NOMO-1 treated with dmso at 0.1 percent for 144 hours (cell line): Measurements from ENCODE around the gene NEK7.
"Not testable (repeated sequence)": the region's sequence is repeated elsewhere in the genome, so short reads cannot be mapped to it uniquely, and the experiment has no call there.

Source experiments
- DNase-seq: peaks from one replicate; lab custom pipeline; 2025; ENCODE audit not compliant: unreplicated experiment; lab: John Stamatoyannopoulos, UW

The NEK7 gene

GRCh38 chr1:198203434-198203833, 46.6 kb downstream of the NEK7 start:
- no peak for DNase-seq

- DNase-seq, result no peak
Observed at GRCh38 chr1:198205016-198205684, 48.4 kb downstream of the NEK7 start.

- no peak for DNase-seq
Observed at GRCh38 chr1:198206292-198206691, 49.5 kb downstream of the NEK7 start.

- no peak for DNase-seq
Observed at GRCh38 chr1:198211696-198212095, 54.9 kb downstream of the NEK7 start.

GRCh38 chr1:198212126-198212525, 55.3 kb downstream of the NEK7 start:
- no peak for DNase-seq

GRCh38 chr1:198212675-198213074, 55.9 kb downstream of the NEK7 start:
- DNase-seq, result no peak

GRCh38 chr1:198214924-198215323, 58.1 kb downstream of the NEK7 start:
- no peak for DNase-seq

GRCh38 chr1:198220428-198220827, 63.6 kb downstream of the NEK7 start:
- DNase-seq, result no peak

GRCh38 chr1:198227010-198227409, 70.2 kb downstream of the NEK7 start:
- DNase-seq, result not testable (repeated sequence)

- not testable (repeated sequence) for DNase-seq
Observed at GRCh38 chr1:198227454-198227853, 70.7 kb downstream of the NEK7 start.

GRCh38 chr1:198228925-198229324, 72.1 kb downstream of the NEK7 start:
- no peak for DNase-seq

GRCh38 chr1:198231779-198232178, 75.0 kb downstream of the NEK7 start:
- DNase-seq, result no peak

- DNase-seq, result no peak
Observed at GRCh38 chr1:198232378-198232777, 75.6 kb downstream of the NEK7 start.

- no peak for DNase-seq
Observed at GRCh38 chr1:198232940-198233675, 76.3 kb downstream of the NEK7 start.

GRCh38 chr1:198234520-198235251, 77.9 kb downstream of the NEK7 start:
- DNase-seq, result no peak

GRCh38 chr1:198238121-198238520, 81.3 kb downstream of the NEK7 start:
- peak; percentile 81 for DNase-seq

GRCh38 chr1:198241553-198241952, 84.8 kb downstream of the NEK7 start:
- DNase-seq, result no peak

- DNase-seq, result no peak
Observed at GRCh38 chr1:198244772-198245171, 88.0 kb downstream of the NEK7 start.

GRCh38 chr1:198245379-198245778, 88.6 kb downstream of the NEK7 start:
- no peak for DNase-seq

GRCh38 chr1:198246337-198246736, 89.5 kb downstream of the NEK7 start:
- no peak for DNase-seq

- DNase-seq, result no peak
Observed at GRCh38 chr1:198253259-198253658, 96.5 kb downstream of the NEK7 start.

GRCh38 chr1:198253668-198254067, 96.9 kb downstream of the NEK7 start:
- peak; percentile 56 for DNase-seq
